IMR-90 (cell line): Measurements from ENCODE around the gene ANG. TPM values are rescaled to one million over a fixed set of nuclear protein-coding genes. Genes with fewer than 3 reads are reported as not detected.

ENCODE experiments used
- ATAC-seq: fragments of 200-7000 bp; cut with Tn5 transposase; 2 replicates; pipeline ENCODE4 v1.9.1; 2020; ENCODE audit warnings: low read depth, mild to moderate bottlenecking, moderate library complexity
- BruUV-seq: library from RNA; stranded (reverse); fragments of 400-500 nt; replicated peaks from 2 replicates; lab custom pipeline; 2021; lab: Mats Ljungman, UMichigan
- CTCF ChIA-PET: fragments of 300-600 bp; formaldehyde crosslinking; extraction: SDS; loops from one replicate; lab custom pipeline; 2021; ENCODE audit warnings: antibody characterized with exemption; lab: Yijun Ruan, JAX
- POLR2A ChIA-PET: fragments of 300-600 bp; sonication (Branson Sonifier 250); formaldehyde crosslinking; loops from one replicate; lab custom pipeline; 2022; ENCODE audit warnings: antibody characterized with exemption; ENCODE audit not compliant: unreplicated experiment; lab: Charles Lee
- DNase-seq: peaks from one replicate; pipeline ENCODE4 v3.0.0; 2013
- H2AFZ ChIP-seq: replicated peaks from 2 replicates; pipeline ENCODE3; 2013; ENCODE audit warnings: low read length, mild to moderate bottlenecking; ENCODE audit not compliant: poor library complexity
- H2AK5ac ChIP-seq: 2 replicates; pipeline ENCODE4 v1.6.1; 2013; ENCODE audit warnings: low read depth, low read length, inconsistent platforms
- H2AK9ac ChIP-seq: replicated peaks from 2 replicates; pipeline ENCODE3; 2013; ENCODE audit warnings: mild to moderate bottlenecking, low read depth, low read length, moderate library complexity; ENCODE audit not compliant: poor library complexity
- H2BK120ac ChIP-seq: 2 replicates; pipeline ENCODE4 v1.6.1; 2013; ENCODE audit warnings: low read depth, low read length, inconsistent platforms
- H2BK15ac ChIP-seq: 3 replicates; pipeline ENCODE4 v1.6.1; 2013; ENCODE audit warnings: low read depth, low read length, inconsistent platforms
- H2BK20ac ChIP-seq: 2 replicates; pipeline ENCODE4 v1.6.1; 2013; ENCODE audit warnings: low read depth, mild to moderate bottlenecking, inconsistent platforms, low read length, moderate library complexity
- H2BK5ac ChIP-seq: 2 replicates; pipeline ENCODE4 v1.6.1; 2013; ENCODE audit warnings: mild to moderate bottlenecking, low read depth, low read length, inconsistent platforms; ENCODE audit not compliant: poor library complexity, severe bottlenecking
- H3K14ac ChIP-seq: replicated peaks from 2 replicates; pipeline ENCODE4 v1.6.1; 2013; ENCODE audit warnings: low read depth, low read length, inconsistent platforms
- H3K18ac ChIP-seq: 2 replicates; pipeline ENCODE4 v1.6.1; 2013; ENCODE audit warnings: low read depth, low read length, control low read depth
- H3K23ac ChIP-seq: 2 replicates; pipeline ENCODE4 v1.6.1; 2013; ENCODE audit warnings: low read depth, low read length, inconsistent platforms
- H3K27ac ChIP-seq: 2 replicates; pipeline ENCODE4 v1.5.1; 2013; ENCODE audit warnings: mild to moderate bottlenecking, control low read depth, low read length; ENCODE audit not compliant: insufficient read depth
- H3K27me3 ChIP-seq: 2 replicates; pipeline ENCODE4 v1.6.1; 2013; ENCODE audit warnings: low read length; ENCODE audit not compliant: control insufficient read depth, insufficient read depth
- H3K36me3 ChIP-seq: 2 replicates; pipeline ENCODE4 v1.6.1; 2013; ENCODE audit warnings: low read length, mixed read lengths; ENCODE audit not compliant: control insufficient read depth, insufficient read depth
- H3K4ac ChIP-seq: 2 replicates; pipeline ENCODE4 v1.6.1; 2013; ENCODE audit warnings: low read depth, low read length, inconsistent platforms
- H3K4me1 ChIP-seq: 2 replicates; pipeline ENCODE4 v1.6.1; 2013; ENCODE audit warnings: low read length, mixed read lengths; ENCODE audit not compliant: control insufficient read depth, insufficient read depth
- H3K4me2 ChIP-seq: 2 replicates; pipeline ENCODE4 v1.6.1; 2013; ENCODE audit warnings: low read depth, mild to moderate bottlenecking, control low read depth, low read length, moderate library complexity
- H3K4me3 ChIP-seq: 2 replicates; pipeline ENCODE4 v1.5.1; 2013; ENCODE audit warnings: low read depth, mild to moderate bottlenecking, control low read depth, low read length, moderate library complexity; ENCODE audit not compliant: insufficient read depth
- H3K56ac ChIP-seq: 2 replicates; pipeline ENCODE4 v1.6.1; 2013; ENCODE audit warnings: low read length, inconsistent platforms; ENCODE audit not compliant: insufficient read depth; ENCODE audit errors: extremely low read depth
- H3K79me1 ChIP-seq, 2 experiments: 2 replicates each; pipeline ENCODE4 v1.6.1; 2013; ENCODE audit warnings: low read length in 2 of 2, inconsistent platforms in 1 of 2, low read depth in 1 of 2
- H3K9ac ChIP-seq: 2 replicates; pipeline ENCODE4 v1.6.1; 2013; ENCODE audit warnings: low read depth, low read length, control low read depth
- H3K9me1 ChIP-seq: 2 replicates; pipeline ENCODE4 v1.6.1; 2013; ENCODE audit warnings: low read length, inconsistent platforms; ENCODE audit not compliant: insufficient read depth
- H3K9me3 ChIP-seq: 2 replicates; pipeline ENCODE4 v1.6.1; 2013; ENCODE audit warnings: low read length; ENCODE audit not compliant: control insufficient read depth, insufficient read depth
- H4K20me1 ChIP-seq: 2 replicates; pipeline ENCODE4 v1.6.1; 2013; ENCODE audit warnings: low read length, inconsistent platforms; ENCODE audit not compliant: insufficient read depth
- H4K5ac ChIP-seq: 2 replicates; pipeline ENCODE4 v1.6.1; 2013; ENCODE audit warnings: mild to moderate bottlenecking, low read depth, low read length, control low read depth
- H4K8ac ChIP-seq, 2 experiments: 2 replicates each; pipeline ENCODE4 v1.6.1; 2013; ENCODE audit warnings: low read depth in 2 of 2, low read length in 2 of 2, control low read depth in 1 of 2, inconsistent platforms in 1 of 2
- H4K91ac ChIP-seq: 2 replicates; pipeline ENCODE4 v1.6.1; 2013; ENCODE audit warnings: low read depth, low read length, inconsistent platforms; ENCODE audit not compliant: insufficient read depth
- BHLHE40 ChIP-seq: fragments of 150-350 bp; IDR thresholded peaks from 2 replicates; pipeline ENCODE4 v1.6.1; 2016; ENCODE audit warnings: mild to moderate bottlenecking, low read depth, low read length
- CEBPB ChIP-seq: IDR thresholded peaks from 2 replicates; pipeline ENCODE4 v1.6.1; 2012; ENCODE audit warnings: low read depth, low read length, improper control_type of control experiment
- CHD1 ChIP-seq: IDR thresholded peaks from 2 replicates; pipeline ENCODE4 v1.6.1; 2012; ENCODE audit warnings: low read depth, low read length, improper control_type of control experiment
- FOS ChIP-seq: fragments of 150-350 bp; IDR thresholded peaks from 2 replicates; pipeline ENCODE4 v1.6.1; 2016; ENCODE audit warnings: low read depth, low read length
- MAZ ChIP-seq: IDR thresholded peaks from 2 replicates; pipeline ENCODE4 v1.6.1; 2012; ENCODE audit warnings: low read depth, mild to moderate bottlenecking, low read length, improper control_type of control experiment, moderate library complexity, borderline replicate concordance
- NFE2L2 ChIP-seq: fragments of 150-350 bp; IDR thresholded peaks from 2 replicates; pipeline ENCODE4 v1.6.1; 2016; ENCODE audit warnings: low read depth, mild to moderate bottlenecking, low read length
- POLR2A ChIP-seq: IDR thresholded peaks from 2 replicates; pipeline ENCODE4 v1.6.1; 2012; ENCODE audit warnings: mild to moderate bottlenecking, low read depth, low read length
- RAD21 ChIP-seq: IDR thresholded peaks from 2 replicates; pipeline ENCODE4 v1.6.1; 2012; ENCODE audit warnings: low read length, improper control_type of control experiment
- RCOR1 ChIP-seq: IDR thresholded peaks from 2 replicates; pipeline ENCODE4 v1.6.1; 2012; ENCODE audit warnings: mild to moderate bottlenecking, low read length, improper control_type of control experiment; ENCODE audit not compliant: insufficient replicate concordance
- RFX5 ChIP-seq: IDR thresholded peaks from 2 replicates; pipeline ENCODE4 v1.8.0; 2012; ENCODE audit warnings: low read depth, mild to moderate bottlenecking, low read length, moderate library complexity
- SMC3 ChIP-seq: fragments of 150-350 bp; IDR thresholded peaks from 2 replicates; pipeline ENCODE4 v1.6.1; 2016; ENCODE audit warnings: low read depth, mild to moderate bottlenecking, antibody characterized with exemption, low read length, moderate library complexity
- WGBS, 2 experiments: methylation state at CpG; one replicate each; pipeline versions ENCODE4 v1.1.5 to v1.1.7; 2013; ENCODE audit warnings: missing lambda C conversion rate in 2 of 2; ENCODE audit not compliant: insufficient read length in 1 of 2; ENCODE audit errors: extremely low coverage in 2 of 2; 5-methylcytosine and 5-hydroxymethylcytosine counted together
- dilution Hi-C: fragments of 300-500 bp; cut with HindIII; formaldehyde crosslinking; loops from one replicate; pipeline ENCODE4 v1.14.3; 2018; ENCODE audit warnings: low sequenced_read_pairs; ENCODE audit not compliant: unreplicated experiment
- in situ Hi-C: fragments of 300-500 bp; cut with MboI; formaldehyde crosslinking; loops from 3 replicates; pipeline ENCODE4 v1.14.3; 2019; ENCODE audit warnings: low sequenced_read_pairs, inconsistent platforms, mixed read lengths
- intact Hi-C: fragments of 100-400 bp; cut with micrococcal nuclease; formaldehyde crosslinking; loops from 2 replicates; pipeline ENCODE4 v1.10.0; 2022
- polyA plus RNA-seq, 3 experiments: library from polyadenylated mRNA; depleted of rRNA; stranded (reverse); fragments of >200 nt; gene quantifications; 2 replicates each; pipeline ENCODE4 v1.2.3, GENCODE V29; 2012; ENCODE audit warnings: low replicate concordance in 1 of 3
- total RNA-seq: library from RNA; depleted of rRNA; stranded (reverse); fragments of >200 nt; gene quantifications from 2 replicates; pipeline ENCODE4 v1.2.3, GENCODE V29; 2012
- TF ChIP-seq, protein P1 (sequence below): fragments of 150-350 bp; IDR thresholded peaks from 2 replicates; pipeline ENCODE4 v1.6.1; 2016; ENCODE audit warnings: low read depth, mild to moderate bottlenecking, low read length, moderate library complexity, borderline replicate concordance

ANG gene
- total and polyA plus RNA-seq, 2 of the 4 experiments (the other 2 are of a cell fraction): 3.6 to 4.7 TPM

DNA sequence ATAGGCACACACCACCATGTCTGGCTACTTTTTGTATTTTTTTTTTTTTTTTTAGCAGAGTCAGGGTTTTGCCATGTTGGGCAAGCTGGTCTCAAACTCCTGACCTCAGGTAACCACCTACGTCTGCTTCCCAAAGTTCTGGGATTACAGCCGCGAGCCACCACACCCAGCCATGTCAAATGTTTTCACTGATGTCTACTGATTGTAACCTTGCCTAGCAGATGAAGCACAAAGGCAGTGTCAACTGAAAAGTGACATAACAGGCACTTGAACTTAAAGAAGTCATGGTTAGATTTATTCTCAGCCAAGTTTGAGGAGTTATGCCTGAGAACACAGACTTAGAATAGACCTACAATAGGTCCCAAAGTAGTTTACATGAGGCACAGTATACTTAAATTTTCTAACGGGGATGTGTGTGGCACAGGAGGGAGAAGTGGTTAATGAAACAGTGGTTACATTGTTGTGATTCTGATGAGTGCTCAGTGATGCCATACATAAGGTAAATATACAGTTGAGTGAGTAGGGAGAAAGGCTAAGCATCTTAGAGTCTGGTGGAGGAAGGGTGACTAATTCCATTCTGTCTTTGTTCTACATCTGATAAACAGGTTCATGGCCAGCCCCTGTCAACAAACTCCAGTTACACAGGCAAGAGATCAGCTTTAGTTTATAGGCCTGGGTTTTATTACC, 16.8 kb upstream of the ANG start:
- peak; percentile 7 for DNase-seq
- Histone ChIP-seq H4K8ac (no peak overlapping the region), H3K4me3 (no peak overlapping the region), H2BK20ac (no peak overlapping the region), H3K4me1 (no peaks in the 10 kb centered on the region), H2BK5ac (no peak overlapping the region), H2AFZ (no peak overlapping the region), H3K14ac (no peak overlapping the region), H3K18ac (no peak overlapping the region), H3K9ac (no peak overlapping the region), H2AK5ac (no peak overlapping the region), H3K79me1 (no peaks in the 10 kb centered on the region), H2BK15ac (no peak overlapping the region), H3K4ac (no peak overlapping the region), H3K4me2 (no peak overlapping the region), H3K27me3 (no peaks in the 10 kb centered on the region; the same call in none of the 2 replicates), H3K23ac (no peak overlapping the region), H3K56ac (no peak overlapping the region), H3K9me1 (no peaks in the 10 kb centered on the region), H4K91ac (no peak overlapping the region), H4K5ac (no peak overlapping the region), H3K9me3 (no peaks in the 10 kb centered on the region), H2BK120ac (no peak overlapping the region), H2AK9ac (no peak overlapping the region), H4K20me1 (no peaks in the 10 kb centered on the region), H3K27ac (no peak overlapping the region), H3K36me3 (no peaks in the 10 kb centered on the region)
- dilution Hi-C loops: loop anchor here (25.0 kb wide), 1 partner anchor 134 kb away; no protein-coding TSS in a partner anchor
- CTCF ChIA-PET: no interaction called here
- TF ChIP-seq SMC3: no peak
- TF ChIP-seq RFX5: no peak
- no peak for TF ChIP-seq POLR2A
- TF ChIP-seq CEBPB: no peak
- TF ChIP-seq RAD21: no peak
- TF ChIP-seq CHD1: no peak
- TF ChIP-seq MAZ: no peak
- TF ChIP-seq FOS: no peak
- no peak for TF ChIP-seq NFE2L2
- no peak for TF ChIP-seq RCOR1
- TF ChIP-seq, protein P1, sequence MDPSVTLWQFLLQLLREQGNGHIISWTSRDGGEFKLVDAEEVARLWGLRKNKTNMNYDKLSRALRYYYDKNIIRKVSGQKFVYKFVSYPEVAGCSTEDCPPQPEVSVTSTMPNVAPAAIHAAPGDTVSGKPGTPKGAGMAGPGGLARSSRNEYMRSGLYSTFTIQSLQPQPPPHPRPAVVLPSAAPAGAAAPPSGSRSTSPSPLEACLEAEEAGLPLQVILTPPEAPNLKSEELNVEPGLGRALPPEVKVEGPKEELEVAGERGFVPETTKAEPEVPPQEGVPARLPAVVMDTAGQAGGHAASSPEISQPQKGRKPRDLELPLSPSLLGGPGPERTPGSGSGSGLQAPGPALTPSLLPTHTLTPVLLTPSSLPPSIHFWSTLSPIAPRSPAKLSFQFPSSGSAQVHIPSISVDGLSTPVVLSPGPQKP: no peak
- TF ChIP-seq BHLHE40: no peak
- no TSS peak for BruUV-seq
- ATAC-seq: no peak; the same call in 1 of the 2 replicates
- 100% methylated on average over 2 of the region's 4 CpGs; no CpG with 5 or more reads in 1 of the 2 experiments for WGBS, 2 experiments
- intact Hi-C loops: no loop called here
- in situ Hi-C loops: no loop called here
- POLR2A ChIA-PET: no interaction called here
